ENCODE measurements around the gene SLC27A5. TPM values are rescaled to one million over a fixed set of nuclear protein-coding genes. Genes with fewer than 3 reads are reported as not detected.

The SLC27A5 gene
- total and polyA plus RNA-seq, 2 of the 13 experiments (the other 11 are each of a cell fraction or from before 2014, with no cell fraction given) = 30.3 to 40.2 TPM

- TF ChIP-seq STAT6 (CRISPR knock-in tag; IDR thresholded peaks at IDR 0.05; ENCODE audit: borderline replicate concordance) (no peak), ZNF451 (CRISPR knock-in tag; IDR thresholded peaks at IDR 0.05) (peak; percentile 86), REL (CRISPR knock-in tag; conservative IDR thresholded peaks at IDR 0.05) (no peak; the same call in 1 of the 2 replicates), MXD4 (CRISPR knock-in tag; IDR thresholded peaks at IDR 0.05) (peak; percentile 81), SP4 (CRISPR knock-in tag; IDR thresholded peaks at IDR 0.05) (peak; percentile 87; the same call in 1 of the 2 replicates), ZNF563 (CRISPR knock-in tag; IDR thresholded peaks at IDR 0.05) (no peak), JDP2 (CRISPR knock-in tag; IDR thresholded peaks at IDR 0.05; ENCODE audit: borderline replicate concordance) (no peak), BHLHE40 (IDR thresholded peaks at IDR 0.05; ENCODE audit: low read length) (peak; percentile 54; the same call in 1 of the 2 replicates), FIP1L1 (IDR thresholded peaks at IDR 0.05; ENCODE audit: borderline replicate concordance, insufficient read depth, low read depth, low read length) (no peak), E2F2 (CRISPR knock-in tag; IDR thresholded peaks at IDR 0.05; ENCODE audit: borderline replicate concordance) (no peak; the same call in 1 of the 2 replicates), ZNF546 (CRISPR knock-in tag; conservative IDR thresholded peaks at IDR 0.05) (0 out of 2 replicates have a peak, but pooled peaks have one; percentile 41), TEF (CRISPR knock-in tag; IDR thresholded peaks at IDR 0.05) (0 out of 2 replicates have a peak, but pooled peaks have one; percentile 28), MNT (IDR thresholded peaks at IDR 0.05) (peak; percentile 65), ZNF335 (CRISPR knock-in tag; IDR thresholded peaks at IDR 0.05) (0 out of 2 replicates have a peak, but pooled peaks have one; percentile 29), SIX4 (CRISPR knock-in tag; IDR thresholded peaks at IDR 0.05) (0 out of 2 replicates have a peak, but pooled peaks have one; percentile 37), PREB (CRISPR knock-in tag; IDR thresholded peaks at IDR 0.05) (no peak), ZNF678 (CRISPR knock-in tag; IDR thresholded peaks at IDR 0.05) (peak; percentile 49; the same call in 1 of the 2 replicates), THAP11 (CRISPR knock-in tag; IDR thresholded peaks at IDR 0.05) (peak; percentile 90), ZNF44 (CRISPR knock-in tag; IDR thresholded peaks at IDR 0.05) (no peak)
- TF ChIP-seq, protein P1, sequence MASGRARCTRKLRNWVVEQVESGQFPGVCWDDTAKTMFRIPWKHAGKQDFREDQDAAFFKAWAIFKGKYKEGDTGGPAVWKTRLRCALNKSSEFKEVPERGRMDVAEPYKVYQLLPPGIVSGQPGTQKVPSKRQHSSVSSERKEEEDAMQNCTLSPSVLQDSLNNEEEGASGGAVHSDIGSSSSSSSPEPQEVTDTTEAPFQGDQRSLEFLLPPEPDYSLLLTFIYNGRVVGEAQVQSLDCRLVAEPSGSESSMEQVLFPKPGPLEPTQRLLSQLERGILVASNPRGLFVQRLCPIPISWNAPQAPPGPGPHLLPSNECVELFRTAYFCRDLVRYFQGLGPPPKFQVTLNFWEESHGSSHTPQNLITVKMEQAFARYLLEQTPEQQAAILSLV (CRISPR knock-in tag; IDR thresholded peaks at IDR 0.05; ENCODE audit: borderline replicate concordance) = 0 out of 2 replicates have a peak, but pooled peaks have one; percentile 12
Measured at GRCh38 chr19:58513694-58514563, 2.1 kb upstream of the SLC27A5 start (continued).

Measured in HepG2 (cell line).